ENCODE data around the gene BOC. TPM values are rescaled to one million over a fixed set of nuclear protein-coding genes. Genes with fewer than 3 reads are reported as not detected.

BOC gene
- total and polyA plus RNA-seq, 4 donors, result 2.9 to 21.9 (median 6.4) TPM

- Histone ChIP-seq H3K4me1 (ENCODE audit: control insufficient read depth in 5 of 5, insufficient read depth in 5 of 5, low read length in 5 of 5) (peaks cover 0 to 43% (median 18%) of the 10 kb centered on the region in 5 donors), H3K9ac (ENCODE audit: insufficient read depth in 1 of 2, low read length in 2 of 2) (no peak overlapping the region), H3K27ac (ENCODE audit: low read depth in 1 of 2, low read length in 1 of 2) (no peak overlapping the region), H3K36me3 (ENCODE audit: control insufficient read depth in 4 of 4, insufficient read depth in 4 of 4, low read length in 4 of 4) (peaks cover 0 to 38% (median 15%) of the 10 kb centered on the region in 4 donors), H3K27me3 (ENCODE audit: control insufficient read depth in 3 of 3, insufficient read depth in 3 of 3, low read length in 2 of 3) (no peaks in the 10 kb centered on the region), H3K9me3 (ENCODE audit: control insufficient read depth in 4 of 4, insufficient read depth in 3 of 4, low read length in 3 of 4) (peaks cover 0 to 2% (median 0%) of the 10 kb centered on the region in 4 donors), H3K4me3 (no peak overlapping the region)
- ATAC-seq (ENCODE audit: insufficient read depth, low FRiP score), result no peak
- no peak for DNase-seq
- no peak for TF ChIP-seq CTCF (IDR thresholded peaks at IDR 0.05; ENCODE audit: control extremely low read depth, extremely low read depth)
- 94% methylated on average over 5 of the region's 5 CpGs for WGBS, 2 donors
Observed at GRCh38 chr3:113266738-113267137, 55.4 kb downstream of the BOC start.

GRCh38 chr3:113268311-113268710, 57.0 kb downstream of the BOC start:
- Histone ChIP-seq H3K27me3 (ENCODE audit: control insufficient read depth in 3 of 3, insufficient read depth in 3 of 3, low read length in 2 of 3) (no peaks in the 10 kb centered on the region), H3K9me3 (ENCODE audit: control insufficient read depth in 4 of 4, insufficient read depth in 3 of 4, low read length in 3 of 4) (no peaks in the 10 kb centered on the region), H3K9ac (ENCODE audit: insufficient read depth in 1 of 2, low read length in 2 of 2) (no peak overlapping the region), H3K36me3 (ENCODE audit: control insufficient read depth in 4 of 4, insufficient read depth in 4 of 4, low read length in 4 of 4) (peaks cover 0 to 46% (median 19%) of the 10 kb centered on the region in 4 donors), H3K4me1 (ENCODE audit: control insufficient read depth in 5 of 5, insufficient read depth in 5 of 5, low read length in 5 of 5) (peaks cover 0 to 27% (median 11%) of the 10 kb centered on the region in 5 donors), H3K4me3 (no peak overlapping the region), H3K27ac (ENCODE audit: low read depth in 1 of 2, low read length in 1 of 2) (no peak overlapping the region)
- DNase-seq (no peak), ATAC-seq (ENCODE audit: insufficient read depth, low FRiP score) (no peak)
- no peak for TF ChIP-seq CTCF (IDR thresholded peaks at IDR 0.05; ENCODE audit: control extremely low read depth, extremely low read depth)
- WGBS, 2 donors, result 94 to 97% methylated on average over 5 of the region's 5 CpGs

- no peak for ATAC-seq (ENCODE audit: insufficient read depth, low FRiP score)
- no peaks in the 10 kb centered on the region for H3K9me3 ChIP-seq (ENCODE audit: control insufficient read depth in 4 of 4, insufficient read depth in 3 of 4, low read length in 3 of 4)
- no peak overlapping the region for H3K27ac ChIP-seq (ENCODE audit: low read depth in 1 of 2, low read length in 1 of 2)
- H3K4me3 ChIP-seq, result no peak overlapping the region
- no peak for TF ChIP-seq CTCF (IDR thresholded peaks at IDR 0.05; ENCODE audit: control extremely low read depth, extremely low read depth)
- WGBS, 2 donors, result 91 to 93% methylated on average over 2 of the region's 2 CpGs
- H3K27me3 ChIP-seq (ENCODE audit: control insufficient read depth in 3 of 3, insufficient read depth in 3 of 3, low read length in 2 of 3), result no peaks in the 10 kb centered on the region
- peaks cover 0 to 21% (median 7%) of the 10 kb centered on the region in 5 donors for H3K4me1 ChIP-seq (ENCODE audit: control insufficient read depth in 5 of 5, insufficient read depth in 5 of 5, low read length in 5 of 5)
- peaks cover 0 to 48% (median 19%) of the 10 kb centered on the region in 4 donors for H3K36me3 ChIP-seq (ENCODE audit: control insufficient read depth in 4 of 4, insufficient read depth in 4 of 4, low read length in 4 of 4)
- DNase-seq, result no peak
- no peak overlapping the region for H3K9ac ChIP-seq (ENCODE audit: insufficient read depth in 1 of 2, low read length in 2 of 2)
Observed at GRCh38 chr3:113268942-113269341, 57.6 kb downstream of the BOC start.

GRCh38 chr3:113269661-113270060, 58.3 kb downstream of the BOC start:
- H3K9ac ChIP-seq (ENCODE audit: insufficient read depth in 1 of 2, low read length in 2 of 2), result no peak overlapping the region
- H3K27me3 ChIP-seq (ENCODE audit: control insufficient read depth in 3 of 3, insufficient read depth in 3 of 3, low read length in 2 of 3), result no peaks in the 10 kb centered on the region
- TF ChIP-seq CTCF (IDR thresholded peaks at IDR 0.05; ENCODE audit: control extremely low read depth, extremely low read depth), result no peak
- DNase-seq, result no peak
- H3K27ac ChIP-seq (ENCODE audit: low read depth in 1 of 2, low read length in 1 of 2), result no peak overlapping the region
- H3K4me3 ChIP-seq, result no peak overlapping the region
- WGBS, 2 donors, result 83 to 88% methylated on average over 3 of the region's 3 CpGs
- H3K4me1 ChIP-seq (ENCODE audit: control insufficient read depth in 5 of 5, insufficient read depth in 5 of 5, low read length in 5 of 5), result peaks cover 0 to 14% (median under 1%) of the 10 kb centered on the region in 5 donors
- peaks cover 0 to 48% (median 19%) of the 10 kb centered on the region in 4 donors for H3K36me3 ChIP-seq (ENCODE audit: control insufficient read depth in 4 of 4, insufficient read depth in 4 of 4, low read length in 4 of 4)
- H3K9me3 ChIP-seq (ENCODE audit: control insufficient read depth in 4 of 4, insufficient read depth in 3 of 4, low read length in 3 of 4), result no peaks in the 10 kb centered on the region
- no peak for ATAC-seq (ENCODE audit: insufficient read depth, low FRiP score)

Data from lung (tissue), 12 donors.